Endothelial cell of umbilical vein (primary cell): ENCODE measurements around the gene CCDC106. TPM values are rescaled to one million over a fixed set of nuclear protein-coding genes. Genes with fewer than 3 reads are reported as not detected.

Source experiments
- polyA plus RNA-seq, 4 experiments: library from polyadenylated mRNA; depleted of rRNA in 3 of 4; stranded (reverse) in 3 of 4; unstranded in 1 of 4; fragments of >200 nt; gene quantifications; 2 replicates each; pipeline versions ENCODE4 v1.2.1 to v1.2.3, GENCODE V29; 2011 to 2012; ENCODE audit warnings: missing spikeins in 1 of 4
- total RNA-seq: library from RNA; stranded (reverse); gene quantifications from 2 replicates; pipeline ENCODE4 v1.2.3, GENCODE V29; 2021

CCDC106 gene
- total and polyA plus RNA-seq, 2 donors (not counting 3 experiments of a cell fraction or from before 2014, with no cell fraction given): 11.8 to 12.0 TPM

Other genes starting within 250 kb of the CCDC106 start
- gene UBE2S, start 240.4 kb upstream of the CCDC106 start, total RNA-seq: 244 and 257 TPM in 2 replicates
- 176 and 183 TPM in 2 replicates for gene UBE2S, start 240.4 kb upstream of the CCDC106 start, polyA plus RNA-seq
- gene SHISA7, start 204.9 kb upstream of the CCDC106 start, total RNA-seq: not detected in 2 replicates
- gene SHISA7, start 204.9 kb upstream of the CCDC106 start, polyA plus RNA-seq: not detected in 2 replicates
- gene ISOC2, start 186.6 kb upstream of the CCDC106 start, total RNA-seq: 43.6 and 49.3 TPM in 2 replicates
- gene ISOC2, start 186.6 kb upstream of the CCDC106 start, polyA plus RNA-seq: 68.7 and 96.5 TPM in 2 replicates
- gene C19orf85, start 183.5 kb upstream of the CCDC106 start, total RNA-seq: not detected in 2 replicates
- not detected in 2 replicates for gene C19orf85, start 183.5 kb upstream of the CCDC106 start, polyA plus RNA-seq
- 9.0 and 10.4 TPM in 2 replicates for gene ZNF628, start 171.6 kb upstream of the CCDC106 start, total RNA-seq
- gene ZNF628, start 171.6 kb upstream of the CCDC106 start, polyA plus RNA-seq: 2.0 and 2.5 TPM in 2 replicates
- 34.4 and 44.7 TPM in 2 replicates for gene NAT14, start 163.0 kb upstream of the CCDC106 start, total RNA-seq
- gene NAT14, start 163.0 kb upstream of the CCDC106 start, polyA plus RNA-seq: 39.1 and 42.6 TPM in 2 replicates
- 1.0 and 1.3 TPM in 2 replicates for gene SSC5D, start 159.8 kb upstream of the CCDC106 start, total RNA-seq
- gene SSC5D, start 159.8 kb upstream of the CCDC106 start, polyA plus RNA-seq: 0.47 and 0.49 TPM in 2 replicates
- not detected in 2 replicates for gene SBK2, start 111.1 kb upstream of the CCDC106 start, total RNA-seq
- gene SBK2, start 111.1 kb upstream of the CCDC106 start, polyA plus RNA-seq: not detected in 2 replicates
- gene SBK3, start 102.7 kb upstream of the CCDC106 start, total RNA-seq: 0.25 and 0.62 TPM in 2 replicates
- 0.18 and 0.19 TPM in 2 replicates for gene SBK3, start 102.7 kb upstream of the CCDC106 start, polyA plus RNA-seq
- 15.7 and 15.9 TPM in 2 replicates for gene ZNF579, start 67.4 kb upstream of the CCDC106 start, total RNA-seq
- gene ZNF579, start 67.4 kb upstream of the CCDC106 start, polyA plus RNA-seq: 9.9 and 11.6 TPM in 2 replicates
- gene FIZ1, start 48.7 kb upstream of the CCDC106 start, total RNA-seq: 14.7 and 15.6 TPM in 2 replicates
- 6.6 and 7.0 TPM in 2 replicates for gene FIZ1, start 48.7 kb upstream of the CCDC106 start, polyA plus RNA-seq
- gene ZNF524, start 47.9 kb upstream of the CCDC106 start, total RNA-seq: 14.2 and 15.2 TPM in 2 replicates
- gene ZNF524, start 47.9 kb upstream of the CCDC106 start, polyA plus RNA-seq: 15.4 and 22.5 TPM in 2 replicates
- gene ZNF865, start 42.6 kb upstream of the CCDC106 start, total RNA-seq: 10.1 and 11.4 TPM in 2 replicates
- 4.0 and 5.2 TPM in 2 replicates for gene ZNF865, start 42.6 kb upstream of the CCDC106 start, polyA plus RNA-seq
- gene ZNF784, start 23.6 kb upstream of the CCDC106 start, total RNA-seq: 4.9 and 7.1 TPM in 2 replicates
- 4.9 and 5.6 TPM in 2 replicates for gene ZNF784, start 23.6 kb upstream of the CCDC106 start, polyA plus RNA-seq
- 32.5 and 41.1 TPM in 2 replicates for gene ZNF580, start 7.2 kb upstream of the CCDC106 start, total RNA-seq
- 13.7 and 16.9 TPM in 2 replicates for gene ZNF580, start 7.2 kb upstream of the CCDC106 start, polyA plus RNA-seq
- 27.8 and 31.4 TPM in 2 replicates for gene ZNF581, start 4.6 kb upstream of the CCDC106 start, total RNA-seq
- gene ZNF581, start 4.6 kb upstream of the CCDC106 start, polyA plus RNA-seq: 32.3 and 37.0 TPM in 2 replicates
- 246 and 259 TPM in 2 replicates for gene U2AF2, start 6.8 kb downstream of the CCDC106 start, total RNA-seq
- gene U2AF2, start 6.8 kb downstream of the CCDC106 start, polyA plus RNA-seq: 173 and 183 TPM in 2 replicates
- 133 and 138 TPM in 2 replicates for gene EPN1, start 27.0 kb downstream of the CCDC106 start, total RNA-seq
- 76.9 and 87.2 TPM in 2 replicates for gene EPN1, start 27.0 kb downstream of the CCDC106 start, polyA plus RNA-seq
- gene NLRP9, start 90.2 kb downstream of the CCDC106 start, total RNA-seq: not detected in 2 replicates
- not detected in 2 replicates for gene NLRP9, start 90.2 kb downstream of the CCDC106 start, polyA plus RNA-seq
- not detected in 2 replicates for gene RFPL4A, start 110.9 kb downstream of the CCDC106 start, total RNA-seq
- not detected in 2 replicates for gene RFPL4A, start 110.9 kb downstream of the CCDC106 start, polyA plus RNA-seq
- gene RFPL4AL1, start 120.9 kb downstream of the CCDC106 start, total RNA-seq: not detected in 2 replicates
- not detected in 2 replicates for gene RFPL4AL1, start 120.9 kb downstream of the CCDC106 start, polyA plus RNA-seq
- not detected in 2 replicates for gene NLRP11, start 183.8 kb downstream of the CCDC106 start, total RNA-seq
- not detected in 2 replicates for gene NLRP11, start 183.8 kb downstream of the CCDC106 start, polyA plus RNA-seq
- not detected in 2 replicates for gene NLRP4, start 188.3 kb downstream of the CCDC106 start, total RNA-seq
- not detected in 2 replicates for gene NLRP4, start 188.3 kb downstream of the CCDC106 start, polyA plus RNA-seq